ENCODE measurements around the gene STXBP5.
"Not testable (repeated sequence)": the region's sequence is repeated elsewhere in the genome, so short reads cannot be mapped to it uniquely, and the experiment has no call there.

Gene STXBP5

DNA sequence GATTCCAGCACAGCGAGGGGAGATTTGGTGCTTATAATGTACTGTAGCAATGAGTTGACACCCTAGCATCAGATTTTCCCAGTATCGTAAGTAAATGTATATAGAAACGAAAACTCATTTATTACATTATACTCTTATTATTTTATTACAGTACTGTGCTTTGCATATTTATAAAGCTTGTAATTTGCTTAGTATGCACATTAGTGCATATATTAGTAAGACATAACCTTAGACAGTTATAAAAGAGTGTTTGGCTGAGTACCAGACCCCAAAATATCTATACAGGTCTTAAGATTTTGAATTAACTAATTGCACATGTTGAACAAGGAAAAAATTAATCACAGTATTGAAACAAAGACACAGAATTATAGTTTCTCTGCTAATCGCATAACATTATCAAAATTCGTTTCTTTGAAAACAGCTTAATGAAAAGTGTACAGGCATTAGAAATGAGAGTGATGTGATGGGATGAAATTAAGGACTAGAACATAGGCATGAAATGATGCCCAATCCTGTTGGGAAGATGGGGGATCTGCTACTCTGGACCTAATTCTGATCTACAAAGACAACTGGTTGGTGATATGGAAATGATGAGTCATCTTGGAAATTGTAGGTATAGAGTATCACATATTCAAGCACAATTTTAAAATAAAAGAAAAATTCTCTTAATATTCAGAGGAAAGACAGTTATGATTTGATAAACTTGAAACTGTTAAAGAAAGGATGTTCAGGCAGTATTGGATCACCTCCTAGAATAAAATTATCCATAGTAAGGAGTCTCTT, 42.8 kb downstream of the STXBP5 start:
- DNase-seq (ENCODE audit: low spot score): no peak

DNA sequence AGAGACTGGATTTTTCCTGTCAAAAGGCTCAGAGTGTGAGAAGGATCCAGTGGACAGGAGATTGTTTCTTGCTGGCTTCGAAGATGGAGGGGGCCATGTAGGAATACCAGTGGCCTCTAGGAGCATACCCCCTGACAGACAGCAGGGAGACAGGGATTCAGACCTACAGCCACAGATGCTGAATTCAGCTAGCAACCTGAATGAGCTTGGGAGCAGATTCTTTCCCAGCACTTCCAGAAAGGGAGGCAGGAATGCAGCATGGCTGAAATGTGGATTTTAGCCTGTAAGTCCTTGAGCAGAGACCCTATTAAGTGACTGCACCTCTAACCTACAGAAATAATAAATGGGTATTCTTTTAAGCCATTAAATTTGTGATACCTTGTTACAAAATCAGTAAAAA, 44.6 kb downstream of the STXBP5 start:
- DNase-seq (ENCODE audit: low spot score): no peak

DNA sequence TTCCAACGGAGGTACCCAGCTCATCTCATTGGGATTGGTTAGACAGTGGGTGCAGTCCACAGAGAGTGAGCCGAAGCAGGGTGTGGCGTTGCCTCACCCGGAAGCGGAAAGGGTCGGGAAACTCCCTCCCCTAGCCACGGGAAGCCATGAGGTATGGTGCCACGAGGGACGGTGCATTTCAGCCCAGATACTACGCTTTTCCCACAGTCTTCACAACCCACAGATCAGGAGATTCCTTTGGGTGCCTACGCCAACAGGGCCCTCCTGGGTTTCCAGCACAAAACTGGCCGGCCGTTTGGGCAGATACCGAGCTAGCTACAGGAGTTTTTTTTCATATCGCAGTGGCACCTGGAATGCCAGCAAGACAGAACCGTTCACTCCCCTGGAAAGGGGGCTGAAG, 46.9 kb downstream of the STXBP5 start:
- no peak for DNase-seq (ENCODE audit: low spot score)

DNA sequence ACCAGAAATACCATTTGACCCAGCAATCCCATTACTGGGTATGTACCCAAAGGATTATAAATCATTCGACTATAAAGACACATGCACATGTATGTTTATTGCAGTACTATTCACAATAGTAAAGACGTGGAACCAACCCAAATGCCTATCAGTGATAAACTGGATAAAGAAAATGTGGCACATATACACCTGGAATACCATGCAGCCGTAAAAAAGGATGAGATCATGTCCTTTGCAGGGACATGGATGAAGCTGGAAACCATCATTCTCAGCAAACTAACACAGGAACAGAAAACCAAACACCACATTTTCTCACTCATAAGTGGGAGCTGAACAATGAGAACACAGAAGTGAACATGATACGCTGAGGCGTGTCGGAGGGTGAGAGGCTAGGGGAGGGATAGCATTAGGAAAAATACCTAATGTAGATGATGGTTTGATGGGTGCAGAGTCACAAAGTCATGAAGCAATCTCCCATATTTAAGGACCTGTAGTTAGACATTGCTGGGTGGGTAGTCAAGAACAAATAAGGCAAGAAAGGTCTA, 50.8 kb downstream of the STXBP5 start:
- not testable (repeated sequence) for DNase-seq (ENCODE audit: low spot score)

DNA sequence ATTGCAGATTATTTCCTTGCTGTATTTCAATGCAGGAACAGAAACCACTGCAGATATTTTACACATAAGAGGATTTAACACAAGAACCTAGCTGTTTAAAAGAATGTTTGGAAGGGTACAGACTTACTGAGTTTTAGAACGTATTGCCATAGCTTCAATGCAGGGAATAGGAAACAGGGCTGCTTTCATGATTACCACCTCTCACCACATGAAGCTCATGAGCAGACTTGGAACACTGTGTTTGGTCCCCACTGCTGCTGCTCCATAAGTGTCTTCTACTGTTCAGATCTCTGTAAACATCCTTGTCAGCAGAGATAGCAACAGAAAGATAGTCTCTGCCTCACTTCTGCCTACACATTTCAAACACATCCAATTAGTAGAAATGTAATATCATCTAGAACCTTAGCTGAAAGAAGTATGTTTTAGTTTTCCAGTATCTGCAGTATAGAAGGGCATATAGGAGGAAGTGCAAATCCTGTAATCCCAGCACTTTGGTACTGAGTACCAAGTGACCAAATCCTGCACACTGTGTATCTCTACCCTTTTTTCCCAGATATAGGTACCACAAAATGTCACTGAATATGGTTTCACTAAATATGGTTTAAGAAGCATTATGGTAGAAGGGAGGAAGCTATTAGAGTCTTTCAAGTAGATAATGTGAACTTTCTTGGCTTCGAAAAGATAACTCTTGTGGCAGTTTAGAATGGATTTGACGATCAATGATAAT, 51.9 kb downstream of the STXBP5 start:
- no peak for DNase-seq (ENCODE audit: low spot score)

DNA sequence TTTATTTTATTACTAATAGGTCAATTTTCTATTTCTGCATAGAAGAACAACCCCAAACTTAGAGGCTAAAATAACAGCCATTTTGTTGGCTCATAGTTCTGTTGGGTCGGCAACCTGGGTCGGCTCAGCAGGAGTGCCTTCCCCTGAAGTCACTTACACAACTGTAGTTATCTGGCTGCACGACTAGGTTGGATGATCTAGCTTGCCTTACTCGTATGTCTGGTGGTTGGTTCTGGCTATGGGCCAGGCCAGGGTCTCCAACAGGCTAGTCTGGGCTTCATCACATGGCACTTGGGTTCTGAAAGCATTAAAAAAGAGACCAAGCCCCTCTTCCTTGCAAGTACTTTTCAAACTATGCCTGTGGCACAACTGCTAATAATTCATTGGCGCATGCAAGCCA, 53.5 kb downstream of the STXBP5 start:
- no peak for DNase-seq (ENCODE audit: low spot score)

DNA sequence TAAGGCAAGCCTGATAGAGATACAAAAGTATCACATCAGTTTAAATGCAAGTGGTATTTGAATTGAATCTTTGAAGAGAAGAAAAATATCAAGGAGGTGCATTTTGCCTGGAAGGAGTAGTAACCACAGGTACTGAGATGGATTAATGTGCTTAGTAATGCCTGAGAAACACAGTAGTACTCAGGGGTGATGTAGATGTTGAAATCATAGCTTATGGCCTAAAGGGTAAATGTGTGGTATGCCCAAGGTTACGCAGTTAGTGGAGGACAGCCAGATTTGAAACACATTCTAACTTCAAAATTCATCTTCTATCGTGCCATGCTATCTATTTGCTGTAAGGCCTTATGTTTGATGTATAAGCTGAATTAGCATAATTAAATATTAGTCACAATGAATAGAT, 55.9 kb downstream of the STXBP5 start:
- no peak for DNase-seq (ENCODE audit: low spot score)

DNA sequence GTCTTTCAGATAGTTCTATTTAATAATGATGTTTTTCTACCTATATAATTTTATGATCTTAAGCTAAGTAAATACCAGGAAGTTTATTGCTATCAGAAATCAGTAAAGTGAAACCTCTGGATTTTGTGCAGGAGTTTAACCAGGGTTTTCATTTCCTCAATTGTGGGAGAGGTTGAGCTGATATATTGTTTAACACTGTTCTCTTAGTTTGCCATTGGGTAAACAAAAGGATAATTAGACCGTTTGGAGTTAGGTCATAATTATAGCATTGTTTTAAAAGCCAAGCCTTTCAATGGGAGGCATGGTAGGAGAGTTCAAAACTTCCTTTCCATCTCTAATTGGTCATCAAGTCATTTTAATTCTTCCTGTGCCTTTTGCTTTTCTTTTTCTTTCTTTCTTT, 58.7 kb downstream of the STXBP5 start:
- DNase-seq (ENCODE audit: low spot score): no peak

DNA sequence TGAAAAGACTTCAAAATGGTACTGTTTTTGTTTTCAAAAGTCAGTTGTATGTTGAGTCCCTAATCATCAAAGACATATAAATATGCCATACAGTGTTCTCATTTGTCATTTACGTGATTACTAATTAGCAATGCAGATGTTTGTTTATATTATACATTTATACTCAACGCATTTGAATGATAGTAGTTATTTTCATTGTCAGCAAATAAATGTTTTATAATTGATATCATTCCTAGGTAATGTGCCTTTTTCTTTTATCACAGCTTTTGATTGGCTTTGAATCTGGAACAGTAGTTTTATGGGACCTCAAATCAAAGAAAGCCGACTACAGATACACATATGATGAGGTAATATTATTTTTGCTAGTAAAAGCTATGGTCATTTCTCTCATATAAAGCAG, 62.6 kb downstream of the STXBP5 start:
- DNase-seq (ENCODE audit: low spot score): no peak

DNA sequence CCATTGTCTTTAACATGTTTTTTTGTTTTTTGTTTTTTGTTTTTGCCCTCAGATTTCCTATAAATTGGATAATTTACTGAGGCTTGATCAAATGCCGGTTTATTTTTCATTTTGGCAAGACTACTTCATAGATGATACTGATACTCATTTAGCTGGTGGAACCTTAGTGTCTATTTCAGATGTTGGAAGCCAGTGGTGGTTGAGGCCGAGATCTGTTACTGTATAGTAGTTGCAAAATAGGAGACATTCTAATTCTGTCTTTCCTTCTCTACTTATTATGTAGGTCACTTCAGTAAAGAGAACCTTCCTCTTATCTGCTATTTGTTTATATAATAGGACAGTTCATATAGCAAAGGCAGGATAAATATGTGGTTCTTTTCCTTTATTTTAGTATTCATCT, 63.4 kb downstream of the STXBP5 start:
- DNase-seq (ENCODE audit: low spot score): no peak

DNA sequence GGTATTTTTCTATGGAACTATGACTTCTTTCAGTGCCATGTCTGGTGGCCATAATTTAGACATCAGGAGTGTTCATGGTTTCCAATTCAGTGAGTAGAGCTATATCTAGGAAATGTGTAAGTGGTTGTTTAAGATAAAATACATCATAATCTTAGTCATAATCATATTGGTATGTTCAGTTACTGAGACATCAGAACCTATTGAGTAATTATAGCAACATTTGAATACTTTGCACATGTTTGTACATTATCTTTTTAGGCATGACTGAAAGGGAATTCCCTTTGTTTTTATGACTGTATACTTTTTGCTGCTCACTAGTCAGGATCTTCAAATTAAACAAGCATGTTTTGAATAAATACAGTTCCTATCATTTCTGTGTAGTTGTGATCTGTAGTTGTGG, 64.0 kb downstream of the STXBP5 start:
- DNase-seq (ENCODE audit: low spot score): peak; percentile 17

DNA sequence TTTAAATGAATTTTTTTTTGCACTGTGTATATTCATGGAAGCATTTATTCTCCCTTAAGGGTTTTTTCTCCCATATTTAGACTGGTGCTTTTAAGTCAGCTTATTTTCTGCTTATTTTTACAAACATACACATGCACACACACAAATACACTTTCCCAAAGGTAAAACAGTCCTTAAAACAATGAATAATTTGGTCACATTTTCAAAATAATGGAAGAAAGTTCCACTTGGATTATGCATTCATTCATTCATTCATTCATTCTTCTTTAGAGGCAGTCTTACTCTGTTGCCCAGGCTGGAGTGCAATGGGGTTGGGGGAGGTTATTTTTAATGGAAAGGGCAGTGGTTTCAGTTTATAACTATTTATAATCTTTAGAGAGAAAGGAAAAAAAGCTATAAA, 69.8 kb downstream of the STXBP5 start:
- DNase-seq (ENCODE audit: low spot score): no peak

DNA sequence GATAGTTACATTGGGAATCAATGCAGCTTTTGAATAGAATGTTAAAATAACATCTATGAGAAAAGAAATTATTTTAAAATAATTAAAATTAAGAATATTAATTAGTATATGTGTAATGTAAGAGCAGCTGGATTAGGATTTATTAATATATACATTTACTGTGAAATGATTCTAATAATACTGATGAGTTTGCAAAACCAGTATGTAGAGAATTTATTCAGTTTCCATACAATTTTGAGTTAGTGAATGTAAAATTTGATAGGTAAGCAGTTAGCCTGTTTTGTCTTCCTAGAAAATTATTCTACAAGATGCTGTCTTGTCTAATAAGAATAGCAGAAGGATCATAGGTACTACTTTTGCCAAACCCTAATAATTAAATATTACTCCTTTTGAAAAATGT, 70.6 kb downstream of the STXBP5 start:
- DNase-seq (ENCODE audit: low spot score): no peak

DNA sequence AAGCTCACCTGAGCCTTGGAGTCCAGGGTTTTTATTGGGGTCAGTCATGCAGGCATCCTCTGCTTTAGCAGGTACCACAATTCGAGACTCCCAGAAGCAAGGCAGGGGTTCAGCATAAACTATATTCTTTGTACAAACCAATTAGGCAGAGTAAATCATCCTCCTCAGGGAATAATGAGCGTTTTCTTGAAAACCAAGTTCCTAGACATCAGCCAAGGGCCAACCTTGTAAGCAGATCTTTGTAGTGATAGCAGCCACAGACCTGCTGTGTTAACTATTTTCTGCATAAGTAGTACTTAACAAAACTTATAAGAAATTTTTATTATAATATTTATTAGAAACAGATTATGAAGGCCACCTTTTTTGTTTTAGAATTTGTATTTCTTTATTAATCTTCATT, 74.7 kb downstream of the STXBP5 start:
- no peak for DNase-seq (ENCODE audit: low spot score)

DNA sequence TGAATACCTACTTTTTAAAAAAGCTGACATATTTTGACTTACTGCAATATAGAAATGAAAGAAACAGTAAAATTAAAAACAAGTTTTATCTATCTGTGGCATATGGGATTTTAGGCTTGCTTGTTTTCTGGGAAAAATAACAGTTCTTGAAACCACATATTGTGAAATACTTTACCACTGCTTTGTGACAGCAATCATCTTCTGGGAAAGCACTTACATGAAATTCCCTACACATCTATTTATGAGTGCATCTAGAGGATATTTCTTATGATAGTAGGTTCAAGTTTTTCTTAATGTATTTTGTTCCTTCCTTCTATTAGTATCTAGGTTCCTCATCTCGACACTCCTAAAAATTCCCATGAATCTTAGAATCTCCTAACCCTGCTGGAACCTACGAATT, 75.2 kb downstream of the STXBP5 start:
- no peak for DNase-seq (ENCODE audit: low spot score)

DNA sequence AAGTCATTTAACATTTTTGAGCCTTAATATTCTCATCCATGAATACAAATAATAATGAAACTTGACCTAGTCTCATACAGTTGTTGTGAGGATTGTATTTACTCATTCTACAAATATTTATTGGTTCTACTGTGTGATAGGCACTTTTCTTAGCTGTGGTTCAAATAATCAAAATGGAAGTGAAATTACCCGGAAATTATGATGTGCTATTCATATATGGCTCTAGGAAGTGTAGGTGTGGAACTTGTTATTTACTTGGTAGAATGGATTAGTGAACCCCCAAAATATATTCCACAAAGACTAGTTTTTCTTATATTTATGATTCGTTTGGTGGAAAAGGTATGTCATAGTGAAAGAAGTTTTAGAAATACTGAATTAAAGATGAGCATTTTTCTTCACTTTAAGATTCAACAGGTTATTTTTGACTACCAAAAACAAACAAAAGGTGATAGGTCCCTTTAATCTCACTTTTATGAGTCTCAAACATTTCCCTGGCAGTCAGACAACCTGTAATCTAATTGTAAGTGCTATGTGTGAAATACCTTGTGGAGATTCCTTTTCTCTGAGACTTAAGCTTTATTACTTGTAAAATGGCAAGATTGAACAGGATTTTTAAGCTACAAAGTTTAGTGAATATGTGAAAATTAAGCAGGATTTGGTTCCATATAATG, 77.8 kb downstream of the STXBP5 start:
- DNase-seq (ENCODE audit: low spot score): peak; percentile 32

DNA sequence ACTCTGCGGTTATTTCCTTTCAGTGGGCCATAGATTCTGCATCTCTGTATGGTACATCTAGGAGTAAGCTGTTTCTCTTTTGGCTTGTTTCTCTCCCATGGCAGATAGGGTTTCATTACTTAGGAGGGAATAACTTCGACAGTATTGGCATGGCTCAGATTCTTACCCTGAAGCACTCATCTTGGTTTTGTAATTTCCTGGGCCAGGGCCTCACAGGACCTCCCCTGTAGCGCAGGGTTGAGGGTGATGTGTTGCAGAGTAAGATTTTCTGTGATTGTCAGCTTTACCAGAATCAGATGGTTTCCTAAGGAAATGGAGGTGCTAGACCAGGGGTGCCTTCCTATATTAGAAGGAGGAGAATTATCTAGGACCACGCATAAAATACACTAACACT, 78.3 kb downstream of the STXBP5 start:
- no peak for DNase-seq (ENCODE audit: low spot score)

DNA sequence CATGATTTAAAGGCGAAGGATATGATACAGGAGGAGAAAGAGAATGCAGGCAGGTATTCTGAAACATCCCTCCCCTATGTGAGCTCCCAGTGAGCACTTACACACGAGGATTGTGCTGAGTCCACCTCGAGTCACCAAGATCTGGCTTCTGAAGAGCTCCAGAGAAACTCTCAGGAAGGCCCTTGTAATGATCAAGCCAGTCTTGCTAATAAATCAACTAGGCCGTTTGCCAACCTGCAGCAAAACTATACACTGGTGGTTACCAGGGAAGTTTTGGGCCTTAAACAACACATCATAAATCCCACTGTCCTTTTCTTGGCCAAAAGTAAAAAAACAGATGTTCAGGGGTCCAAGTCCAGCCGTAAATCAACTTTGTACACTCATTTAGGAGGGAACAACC, 79.2 kb downstream of the STXBP5 start:
- DNase-seq (ENCODE audit: low spot score): no peak

DNA sequence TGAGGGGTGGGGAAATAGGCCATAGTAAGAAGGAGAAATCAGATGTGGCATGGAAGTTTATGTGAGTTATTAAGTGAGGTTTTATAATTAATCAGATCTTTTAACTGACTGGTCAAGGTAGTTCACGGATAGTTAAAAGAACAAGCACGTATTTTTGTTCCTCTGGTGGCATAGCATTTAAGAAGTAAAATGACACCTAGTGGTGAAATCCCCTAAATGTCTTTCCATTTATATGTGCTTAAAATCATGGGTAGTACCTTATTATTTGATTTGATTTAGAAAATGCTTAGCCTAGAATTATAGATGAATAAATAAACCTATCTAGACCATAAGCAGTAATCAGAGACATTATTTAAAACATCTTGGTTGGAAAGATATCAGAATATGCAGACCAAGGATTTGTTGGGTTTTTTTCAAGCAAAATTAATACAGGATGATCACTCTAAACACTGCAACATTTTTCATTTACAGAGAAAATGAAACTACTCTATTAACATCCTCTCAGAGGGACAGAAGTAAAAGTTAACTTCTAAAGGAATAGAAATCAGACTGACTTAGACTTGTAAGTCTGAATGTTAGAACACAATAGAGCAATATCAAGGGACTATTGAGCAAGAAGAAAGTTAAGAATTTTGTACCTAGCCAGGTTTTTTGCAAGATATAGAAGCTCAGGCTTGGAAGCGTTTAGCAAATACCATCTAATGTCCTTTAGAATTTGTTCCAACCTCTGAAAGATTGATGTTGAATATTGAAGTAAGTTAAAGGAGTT, 81.1 kb downstream of the STXBP5 start:
- peak; percentile 32 for DNase-seq (ENCODE audit: low spot score)

DNA sequence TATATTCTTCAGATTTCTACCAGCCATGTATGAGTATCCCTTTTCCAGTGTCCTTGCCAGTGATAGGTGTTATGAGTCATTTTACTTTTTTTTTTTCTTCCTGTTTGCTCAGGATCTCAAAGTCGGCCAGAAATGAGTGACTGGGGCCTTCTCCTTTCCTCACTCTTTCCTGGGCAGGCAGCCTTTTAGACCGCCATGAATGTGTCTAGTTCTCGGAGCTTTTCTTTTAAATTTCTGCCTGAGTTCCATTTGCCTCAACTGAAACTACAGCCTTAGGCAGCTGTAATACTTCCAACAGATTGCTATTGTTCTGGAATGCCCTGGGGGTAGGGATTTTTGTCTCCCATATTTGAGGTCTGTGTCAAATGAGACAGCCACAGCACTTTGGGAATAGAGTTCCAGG, 83.7 kb downstream of the STXBP5 start:
- DNase-seq (ENCODE audit: low spot score): no peak

DNA sequence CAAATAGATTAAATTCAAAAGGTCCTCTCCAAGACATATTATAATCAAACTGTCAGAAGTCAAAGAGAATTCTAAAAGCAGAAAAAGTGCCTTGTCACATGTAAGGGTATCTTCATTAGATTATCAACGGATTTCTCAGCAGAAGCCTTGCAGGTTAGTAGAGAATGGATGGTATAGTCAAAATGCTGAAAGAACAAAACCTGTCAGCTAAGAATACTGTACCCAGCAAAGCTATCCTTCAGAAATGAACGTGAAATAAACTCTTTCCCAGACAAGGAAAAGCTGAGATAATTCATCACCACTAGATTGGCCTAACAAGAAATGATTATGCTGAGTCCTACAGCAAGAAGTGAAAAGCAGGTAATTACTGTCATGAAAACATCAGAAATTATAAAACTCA, 92.9 kb downstream of the STXBP5 start:
- no peak for DNase-seq (ENCODE audit: low spot score)

DNA sequence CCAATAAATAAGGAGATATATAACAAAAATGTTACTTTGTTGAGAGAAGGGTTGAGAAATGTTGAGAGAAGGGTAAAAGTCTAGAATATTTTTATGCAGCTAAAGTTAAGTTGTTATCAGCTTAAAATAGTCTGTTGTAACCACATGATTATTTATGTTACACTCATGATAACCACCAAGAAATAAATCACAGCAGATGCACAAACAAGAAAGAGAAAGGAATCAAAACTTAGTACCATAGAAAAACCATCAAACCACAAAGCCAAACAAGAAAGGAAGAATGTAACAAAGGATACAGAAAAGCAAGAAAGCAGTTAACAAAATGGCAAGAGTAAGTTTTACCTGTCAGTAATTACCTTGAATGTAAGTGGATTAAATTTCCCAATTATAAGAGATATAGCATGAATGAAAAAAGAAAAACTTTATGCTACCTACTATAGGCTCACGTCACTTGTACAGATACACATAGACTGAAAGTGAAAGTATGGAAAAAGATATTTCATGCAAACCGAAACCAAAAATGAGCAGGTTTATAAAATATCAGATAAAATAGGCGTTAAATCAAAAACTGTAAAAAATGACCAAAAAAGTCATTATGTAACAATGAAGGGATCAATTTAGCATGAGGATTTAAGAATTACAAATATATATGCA, 93.6 kb downstream of the STXBP5 start:
- no peak for DNase-seq (ENCODE audit: low spot score)

Measured in activated CD4-positive, alpha-beta T cell treated with anti-CD3 and anti-CD28 coated beads, Interleukin-2, Interleukin-4, amounts not matched to agents 100 ng/mL and 50 ng/mL, durations not matched to agents 16 hours and 8 hours (primary cell).